GM10266 (cell line): ENCODE results near the gene CLIC5.

Source experiments
- DNase-seq: peaks from one replicate; pipeline ENCODE4 v3.0.0; 2012; ENCODE audit errors: extremely low spot score
- TF ChIP-seq, protein P1 (sequence below): IDR thresholded peaks from 2 replicates; pipeline ENCODE4 v1.5.1; 2012; ENCODE audit warnings: mild to moderate bottlenecking, low read depth; ENCODE audit not compliant: control insufficient read depth, insufficient read depth; ENCODE audit errors: missing control alignments

CLIC5 gene

GRCh38 chr6:45902984-45903383 is 112.7 kb downstream of the CLIC5 start:
- no peak for DNase-seq
- TF ChIP-seq, protein P1, sequence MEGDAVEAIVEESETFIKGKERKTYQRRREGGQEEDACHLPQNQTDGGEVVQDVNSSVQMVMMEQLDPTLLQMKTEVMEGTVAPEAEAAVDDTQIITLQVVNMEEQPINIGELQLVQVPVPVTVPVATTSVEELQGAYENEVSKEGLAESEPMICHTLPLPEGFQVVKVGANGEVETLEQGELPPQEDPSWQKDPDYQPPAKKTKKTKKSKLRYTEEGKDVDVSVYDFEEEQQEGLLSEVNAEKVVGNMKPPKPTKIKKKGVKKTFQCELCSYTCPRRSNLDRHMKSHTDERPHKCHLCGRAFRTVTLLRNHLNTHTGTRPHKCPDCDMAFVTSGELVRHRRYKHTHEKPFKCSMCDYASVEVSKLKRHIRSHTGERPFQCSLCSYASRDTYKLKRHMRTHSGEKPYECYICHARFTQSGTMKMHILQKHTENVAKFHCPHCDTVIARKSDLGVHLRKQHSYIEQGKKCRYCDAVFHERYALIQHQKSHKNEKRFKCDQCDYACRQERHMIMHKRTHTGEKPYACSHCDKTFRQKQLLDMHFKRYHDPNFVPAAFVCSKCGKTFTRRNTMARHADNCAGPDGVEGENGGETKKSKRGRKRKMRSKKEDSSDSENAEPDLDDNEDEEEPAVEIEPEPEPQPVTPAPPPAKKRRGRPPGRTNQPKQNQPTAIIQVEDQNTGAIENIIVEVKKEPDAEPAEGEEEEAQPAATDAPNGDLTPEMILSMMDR, result no peak

DNA sequence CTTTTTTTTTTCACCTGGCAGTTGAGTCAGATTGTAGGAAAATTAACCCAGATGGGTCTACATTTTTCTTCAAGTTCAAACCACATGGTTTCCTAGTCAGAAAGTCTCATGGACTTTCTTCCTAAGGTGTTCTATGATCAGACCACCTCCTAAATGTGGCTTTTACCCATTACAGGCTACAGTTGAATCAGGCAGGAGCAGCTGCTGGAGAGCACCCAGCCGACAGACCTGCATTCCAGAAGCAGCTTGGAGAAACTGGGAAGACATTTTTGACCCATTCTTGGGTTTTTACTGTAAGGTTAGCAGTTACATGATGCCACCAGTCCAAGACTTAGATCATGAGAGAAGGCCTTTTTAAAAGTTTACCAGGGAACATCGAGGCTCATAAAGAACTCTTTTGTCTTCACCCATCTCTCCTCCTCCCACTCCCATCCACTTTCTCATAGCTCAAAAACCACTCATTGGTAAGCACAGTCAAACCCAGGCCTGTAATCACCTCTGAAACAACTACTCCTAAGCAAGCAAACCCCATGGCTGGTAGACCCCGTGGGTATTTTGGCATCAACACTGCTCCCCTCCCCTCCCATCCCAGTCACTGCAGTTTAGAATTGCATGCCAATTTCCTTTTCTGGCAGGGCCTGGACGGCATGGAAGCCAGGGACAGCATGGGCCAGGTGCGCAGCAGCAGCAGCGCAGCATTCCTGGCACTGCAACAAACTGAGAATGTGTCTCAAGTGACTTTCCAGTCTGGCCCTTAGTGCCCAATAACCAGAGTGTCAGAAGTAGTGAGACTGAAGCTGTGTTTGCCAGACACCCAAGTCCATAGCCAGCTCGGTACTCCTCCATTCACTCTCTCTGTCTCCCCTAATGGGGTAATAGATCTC is 113.7 kb downstream of the CLIC5 start:
- DNase-seq, result no peak
- TF ChIP-seq, protein P1, result no peak

DNA sequence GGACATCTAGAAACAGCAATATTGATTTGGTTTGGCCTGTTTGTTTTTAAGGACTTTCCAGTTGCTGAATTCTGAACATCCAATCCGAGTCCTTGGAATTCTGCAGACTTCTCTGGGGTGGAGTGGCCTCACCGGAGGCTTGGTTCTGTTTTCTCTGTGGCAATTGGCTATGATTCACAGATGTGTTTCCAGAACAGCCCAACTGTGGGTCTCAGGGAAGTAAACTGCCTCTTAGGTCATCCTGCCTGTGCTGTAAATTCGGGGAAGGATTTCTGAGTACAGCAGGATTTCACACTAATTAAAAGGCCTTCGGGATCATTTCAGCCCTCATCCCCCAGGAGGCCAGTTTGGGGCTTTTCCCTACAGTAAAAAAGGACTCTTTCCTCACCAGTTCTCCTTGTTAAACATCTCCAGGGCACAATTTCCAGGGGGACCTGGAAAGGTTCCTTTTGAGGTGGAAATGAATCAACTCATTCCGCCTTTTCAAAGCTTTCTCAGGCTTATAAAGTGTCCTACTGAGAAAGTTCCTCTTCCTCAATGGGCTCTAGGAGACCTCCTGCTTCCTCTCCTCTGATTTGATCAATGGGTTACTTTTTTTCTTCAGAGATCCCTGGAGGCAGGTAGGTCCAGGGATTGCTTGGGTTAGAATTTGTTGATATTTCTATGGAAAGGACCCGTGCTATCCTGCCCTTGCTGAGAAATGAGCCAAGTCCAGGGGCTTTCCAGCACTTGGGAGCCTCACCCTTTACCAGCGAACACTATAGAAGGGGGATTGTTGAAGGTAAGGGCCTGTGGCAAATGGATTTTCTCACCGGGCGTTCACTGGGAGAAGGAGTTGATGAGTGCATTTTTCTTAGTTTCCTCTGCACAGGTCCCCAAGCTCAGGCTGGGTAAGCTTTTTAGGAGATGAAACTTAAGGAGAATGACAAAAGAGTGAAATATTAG is 114.6 kb downstream of the CLIC5 start:
- TF ChIP-seq, protein P1, result no peak
- no peak for DNase-seq

DNA sequence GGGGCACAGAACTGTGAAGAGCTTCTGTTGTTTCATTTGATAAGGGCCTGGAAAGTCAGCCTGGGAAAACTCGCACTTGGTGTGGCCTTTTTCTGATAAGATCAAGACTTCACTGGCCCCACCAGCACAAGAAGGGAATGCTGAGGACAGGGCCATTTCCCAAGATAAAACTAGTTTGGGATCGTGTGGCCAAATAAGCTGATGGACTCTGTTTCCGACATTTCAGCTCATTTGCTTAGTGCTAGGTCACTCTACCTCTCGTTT is 116.0 kb downstream of the CLIC5 start:
- TF ChIP-seq, protein P1, result no peak
- no peak for DNase-seq

- TF ChIP-seq, protein P1, result no peak
- DNase-seq, result no peak
Observed at GRCh38 chr6:45898941-45899682, 116.5 kb downstream of the CLIC5 start.

- no peak for DNase-seq
Observed at GRCh38 chr6:45896783-45897441, 118.7 kb downstream of the CLIC5 start.

More at GRCh38 chr6:45896783-45897441, 118.7 kb downstream of the CLIC5 start:
- TF ChIP-seq, protein P1, result no peak
